SK-N-SH (cell line): ENCODE measurements around the gene SMURF1. TPM values are rescaled to one million over a fixed set of nuclear protein-coding genes. Genes with fewer than 3 reads are reported as not detected.

Experiments used
- CTCF ChIA-PET: fragments of 300-600, 350-600 bp; formaldehyde crosslinking; extraction: SDS; loops from one replicate; lab custom pipeline; 2021; lab: Yijun Ruan, JAX
- POLR2A ChIA-PET: fragments of 350-600 bp; sonication (Branson Sonifier 250); formaldehyde crosslinking; extraction: SDS; loops from one replicate; lab custom pipeline; 2020; ENCODE audit warnings: antibody characterized with exemption, inconsistent platforms; lab: Yijun Ruan, JAX
- DNase-seq: peaks from one replicate; pipeline ENCODE4 v3.0.0; 2012
- H2AFZ ChIP-seq: fragments of 200-600 bp; sonication (generic); 2 replicates; pipeline ENCODE4 v1.8.1; 2016; ENCODE audit warnings: antibody characterized with exemption, mild to moderate bottlenecking, low read depth
- H3F3A ChIP-seq: fragments of 200-600 bp; sonication (generic); replicated peaks from 2 replicates; pipeline ENCODE3; 2016; ENCODE audit warnings: antibody characterized with exemption, mild to moderate bottlenecking; ENCODE audit not compliant: insufficient read depth
- H3K27ac ChIP-seq, 2 experiments: fragments of 200-500 bp in 1 of 2; fragments of 200-600 bp in 1 of 2; sonication (Bioruptor generic) in 1 of 2; sonication (generic), shearing (Covaris generic) in 1 of 2; 2 replicates each; pipeline versions ENCODE4 v1.5.1 to v1.6.1; 2014 to 2016; ENCODE audit warnings: low read depth in 2 of 2, inconsistent platforms in 1 of 2, low read length in 1 of 2, mild to moderate bottlenecking in 1 of 2, mixed read lengths in 1 of 2
- H3K27me3 ChIP-seq: fragments of 200-600 bp; sonication (generic), shearing (Covaris generic); 2 replicates; pipeline ENCODE4 v1.6.1; 2016; ENCODE audit warnings: mixed run types; ENCODE audit not compliant: insufficient read depth
- H3K36me3 ChIP-seq, 2 experiments: fragments of 200-500 bp in 1 of 2; fragments of 200-600 bp in 1 of 2; sonication (Bioruptor generic) in 1 of 2; sonication (generic) in 1 of 2; replicated peaks in 1 of 2; 2 replicates each; pipeline versions ENCODE3 to v1.5.1; 2014 to 2016; ENCODE audit warnings: low read length in 1 of 2, mild to moderate bottlenecking in 1 of 2; ENCODE audit not compliant: insufficient read depth in 2 of 2, control insufficient read depth in 1 of 2
- H3K4me1 ChIP-seq, 2 experiments: fragments of 200-500 bp in 1 of 2; fragments of 200-600 bp in 1 of 2; sonication (Bioruptor generic) in 1 of 2; sonication (generic), shearing (Covaris generic) in 1 of 2; 2 replicates each; pipeline versions ENCODE4 v1.5.1 to v1.6.1; 2014 to 2016; ENCODE audit warnings: low read depth in 1 of 2, low read length in 1 of 2, mixed run types in 1 of 2; ENCODE audit not compliant: insufficient read depth in 2 of 2, control insufficient read depth in 1 of 2
- H3K4me2 ChIP-seq: fragments of 200-600 bp; sonication (generic), shearing (Covaris generic); 2 replicates; pipeline ENCODE4 v1.6.1; 2017; ENCODE audit warnings: mixed run types
- H3K4me3 ChIP-seq, 2 experiments: fragments of 200-500 bp in 1 of 2; fragments of 200-600 bp in 1 of 2; sonication (Bioruptor generic) in 1 of 2; sonication (generic), shearing (Covaris generic) in 1 of 2; 2 replicates each; pipeline versions ENCODE4 v1.5.1 to v1.8.1; 2014 to 2016; ENCODE audit warnings: low read depth in 2 of 2, inconsistent platforms in 1 of 2, low read length in 1 of 2, mild to moderate bottlenecking in 1 of 2, mixed read lengths in 1 of 2, moderate library complexity in 1 of 2
- H3K79me2 ChIP-seq: fragments of 200-600 bp; sonication (generic); 2 replicates; pipeline ENCODE4 v1.8.1; 2017; ENCODE audit warnings: mild to moderate bottlenecking; ENCODE audit not compliant: insufficient read depth
- H3K9ac ChIP-seq: fragments of 200-600 bp; sonication (generic); 2 replicates; pipeline ENCODE4 v1.6.1; 2017; ENCODE audit warnings: mixed run types
- H3K9me2 ChIP-seq: fragments of 200-600 bp; sonication (generic); 2 replicates; pipeline ENCODE4 v1.6.1; 2017; ENCODE audit warnings: mixed run types
- H3K9me3 ChIP-seq: fragments of 200-600 bp; sonication (generic); 2 replicates; pipeline ENCODE4 v1.6.1; 2017; ENCODE audit warnings: mixed run types, mild to moderate bottlenecking, moderate library complexity
- H4K20me1 ChIP-seq: fragments of 200-600 bp; sonication (generic); 2 replicates; pipeline ENCODE4 v1.6.1; 2017; ENCODE audit warnings: mild to moderate bottlenecking, mixed run types; ENCODE audit not compliant: insufficient read depth
- ELF1 ChIP-seq: IDR thresholded peaks from 2 replicates; pipeline ENCODE4 v1.4.0; 2012
- GABPA ChIP-seq: IDR thresholded peaks from 2 replicates; pipeline ENCODE4 v1.4.0; 2012; ENCODE audit warnings: low read depth, mild to moderate bottlenecking
- JUND ChIP-seq: IDR thresholded peaks from 2 replicates; pipeline ENCODE4 v1.4.0; 2012
- MEF2A ChIP-seq: IDR thresholded peaks from 2 replicates; pipeline ENCODE4 v1.4.0; 2012; ENCODE audit warnings: low read depth, borderline replicate concordance
- MXI1 ChIP-seq: IDR thresholded peaks from 2 replicates; pipeline ENCODE4 v1.6.1; 2012; ENCODE audit warnings: mild to moderate bottlenecking, low read depth, low read length, improper control_type of control experiment
- NFIC ChIP-seq: IDR thresholded peaks from 2 replicates; pipeline ENCODE4 v1.4.0; 2012; ENCODE audit warnings: borderline replicate concordance
- NRF1 ChIP-seq: IDR thresholded peaks from 2 replicates; pipeline ENCODE4 v1.6.1; 2012; ENCODE audit warnings: low read depth, mild to moderate bottlenecking, low read length
- RCOR1 ChIP-seq: fragments of 150-350 bp; IDR thresholded peaks from 2 replicates; pipeline ENCODE4 v1.6.1; 2017; ENCODE audit warnings: antibody characterized with exemption, low read length
- REST ChIP-seq: IDR thresholded peaks from 2 replicates; pipeline ENCODE4 v1.6.1; 2012; ENCODE audit warnings: mild to moderate bottlenecking, low read depth, low read length, moderate library complexity
- RFX5 ChIP-seq: IDR thresholded peaks from 2 replicates; pipeline ENCODE4 v1.6.1; 2012; ENCODE audit warnings: mild to moderate bottlenecking, improper control_type of control experiment, low read length
- SIN3A ChIP-seq: IDR thresholded peaks from 2 replicates; pipeline ENCODE4 v1.6.1; 2012; ENCODE audit warnings: low read depth, mild to moderate bottlenecking, low read length, moderate library complexity, borderline replicate concordance
- SMC3 ChIP-seq: IDR thresholded peaks from 2 replicates; pipeline ENCODE4 v1.6.1; 2012; ENCODE audit warnings: low read depth, low read length, improper control_type of control experiment
- TCF12 ChIP-seq: IDR thresholded peaks from 2 replicates; pipeline ENCODE4 v1.4.0; 2012
- USF2 ChIP-seq: fragments of 150-350 bp; IDR thresholded peaks from 2 replicates; pipeline ENCODE4 v1.6.1; 2017; ENCODE audit warnings: antibody characterized with exemption, low read length, low read depth, borderline replicate concordance
- WGBS: methylation state at CpG from one replicate; pipeline ENCODE4 v1.1.6; 2017; ENCODE audit warnings: low lambda C conversion rate; 5-methylcytosine and 5-hydroxymethylcytosine counted together
- polyA plus RNA-seq, 3 experiments: library from polyadenylated mRNA; depleted of rRNA; stranded (reverse); fragments of >200 nt; gene quantifications; 2 replicates each; pipeline ENCODE4 v1.2.3, GENCODE V29; 2012
- TF ChIP-seq, protein P1 (sequence below): IDR thresholded peaks from 2 replicates; pipeline ENCODE4 v1.4.0; 2012; ENCODE audit warnings: low read depth
- TF ChIP-seq, protein P2 (sequence below): IDR thresholded peaks from 2 replicates; pipeline ENCODE4 v1.4.0; 2012; ENCODE audit warnings: low read depth, borderline replicate concordance

Gene SMURF1
- polyA plus RNA-seq, 1 of the 3 experiments (the other 2 are of a cell fraction) = 12.9 TPM

DNA sequence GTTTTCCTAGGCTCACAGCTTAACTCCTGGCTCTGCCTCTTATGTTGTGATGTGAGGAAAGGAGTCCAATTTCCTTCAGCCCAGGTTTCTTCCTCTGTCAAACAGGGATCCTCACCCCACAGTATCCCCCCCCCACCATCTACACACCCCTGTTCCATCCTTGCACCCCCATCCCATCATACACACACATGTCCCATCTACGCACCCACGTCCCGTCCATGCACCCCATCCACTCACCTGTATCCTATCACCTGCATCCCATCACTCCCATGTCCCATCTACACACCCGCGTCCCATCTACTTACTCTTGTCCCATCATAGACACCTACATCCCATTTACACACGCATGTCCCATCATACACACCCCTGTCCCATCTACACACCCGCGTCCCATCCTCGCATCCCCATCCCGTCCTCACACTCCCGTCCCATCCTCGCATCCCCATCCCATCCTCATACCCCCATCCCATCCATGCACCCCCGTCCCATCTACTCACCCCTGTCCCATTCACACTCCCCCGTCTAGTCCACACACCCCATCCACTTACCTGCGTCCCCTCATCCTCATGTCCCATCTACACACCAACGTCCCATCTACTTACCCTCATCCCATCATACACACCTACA lies 148.3 kb downstream of the SMURF1 start (continued):
- TF ChIP-seq, protein P1, sequence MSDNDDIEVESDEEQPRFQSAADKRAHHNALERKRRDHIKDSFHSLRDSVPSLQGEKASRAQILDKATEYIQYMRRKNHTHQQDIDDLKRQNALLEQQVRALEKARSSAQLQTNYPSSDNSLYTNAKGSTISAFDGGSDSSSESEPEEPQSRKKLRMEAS = no peak
- TF ChIP-seq SMC3 = no peak
- TF ChIP-seq MXI1 = no peak
- TF ChIP-seq JUND = no peak

GRCh38 chr7:98995111-98995510 lies 148.8 kb downstream of the SMURF1 start:
- no peak overlapping the region for H3K9ac ChIP-seq
- H3K36me3 ChIP-seq = peaks cover 64 to 93% of the 10 kb centered on the region in 2 experiments
- no peak overlapping the region for H2AFZ ChIP-seq
- no peaks in the 10 kb centered on the region for H3K79me2 ChIP-seq
- no peaks in the 10 kb centered on the region for H4K20me1 ChIP-seq
- no peaks in the 10 kb centered on the region for H3K9me3 ChIP-seq
- TF ChIP-seq NFIC (no peak), SMC3 (no peak)
- TF ChIP-seq, protein P1 = no peak
- 98% methylated on average over 13 of the region's 13 CpGs for WGBS
- H3K27me3 ChIP-seq = no peaks in the 10 kb centered on the region
- peaks cover 0 to 2% of the 10 kb centered on the region in 2 experiments; a peak in 1 of 4 replicates for H3K4me1 ChIP-seq
- ChIA-PET POLR2A (no interaction called here), CTCF (no interaction called here)
- H3K4me2 ChIP-seq = no peak overlapping the region
- no peak overlapping the region for H3K4me3 ChIP-seq
- H3F3A ChIP-seq = peaks cover 4% of the 10 kb centered on the region
- no peaks in the 10 kb centered on the region for H3K9me2 ChIP-seq
- H3K27ac ChIP-seq = no peak overlapping the region
- DNase-seq = no peak

DNA sequence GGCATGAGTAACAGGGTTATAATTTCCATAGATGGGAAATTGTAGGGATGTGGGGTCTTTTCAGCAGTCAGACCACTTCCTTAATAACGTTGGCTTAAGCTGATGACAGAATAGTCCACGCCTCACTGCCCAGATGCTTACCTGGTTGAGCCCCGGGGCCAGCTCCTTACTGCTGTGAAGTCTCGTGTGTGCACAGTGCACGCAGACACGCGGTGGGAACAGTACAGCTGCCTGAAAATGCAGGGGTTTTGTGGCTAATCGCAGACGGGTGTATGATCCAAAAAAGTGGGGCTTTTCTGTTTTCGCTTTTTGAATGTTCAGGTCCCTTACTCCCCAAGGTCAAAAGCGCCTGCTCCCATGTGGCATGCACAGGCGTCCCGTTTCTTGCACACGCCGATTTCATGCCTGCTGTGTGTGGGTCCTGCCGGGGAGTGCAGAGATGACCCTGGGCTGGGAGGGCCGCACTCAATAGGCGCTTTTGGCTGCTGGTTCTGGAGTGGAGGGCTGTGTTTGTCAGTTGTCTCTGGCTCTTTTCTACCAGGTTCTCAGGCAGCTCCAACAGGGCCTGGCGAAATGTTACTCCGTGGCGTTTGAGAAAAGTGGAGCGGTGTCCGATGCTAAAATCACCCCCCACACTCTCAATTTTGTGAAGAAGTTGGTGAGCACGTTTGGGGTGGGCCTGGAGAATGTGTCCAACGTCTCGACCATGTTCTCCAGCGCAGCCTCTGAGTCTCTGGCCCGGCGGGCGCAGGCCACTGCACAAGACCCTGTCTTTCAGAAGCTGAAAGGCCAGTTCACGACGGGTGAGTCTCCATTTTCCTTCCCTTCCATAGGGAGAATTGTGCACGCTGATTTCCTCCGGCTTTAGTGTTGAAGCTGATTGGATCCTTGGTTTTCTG lies 149.6 kb downstream of the SMURF1 start:
- no peaks in the 10 kb centered on the region for H4K20me1 ChIP-seq
- no peak overlapping the region for H3K4me2 ChIP-seq
- ChIA-PET CTCF (interaction anchor here (0.8 to 1.5 kb wide), 4 partner anchors 9 to 116 kb away, joined by 3 to 5 read pairs (median 4); partner anchors contain the start of gene TRRAP), POLR2A (no interaction called here)
- no peaks in the 10 kb centered on the region for H3K9me3 ChIP-seq
- H3K4me3 ChIP-seq = no peak overlapping the region
- H3K9ac ChIP-seq = no peak overlapping the region
- H3K27ac ChIP-seq = no peak overlapping the region
- H3K9me2 ChIP-seq = no peaks in the 10 kb centered on the region
- peaks cover 0 to 2% of the 10 kb centered on the region in 2 experiments; a peak in 1 of 4 replicates for H3K4me1 ChIP-seq
- no peak for DNase-seq
- peaks cover 4% of the 10 kb centered on the region for H3F3A ChIP-seq
- no peak overlapping the region for H2AFZ ChIP-seq
- H3K36me3 ChIP-seq = peaks cover 63 to 91% of the 10 kb centered on the region in 2 experiments
- H3K79me2 ChIP-seq = no peaks in the 10 kb centered on the region
- WGBS = 92% methylated on average over 34 of the region's 34 CpGs
- no peaks in the 10 kb centered on the region for H3K27me3 ChIP-seq
- TF ChIP-seq, protein P1 = no peak
- TF ChIP-seq NRF1 (no peak), MEF2A (no peak), RFX5 (no peak), SIN3A (no peak), USF2 (no peak), REST (no peak), ELF1 (no peak), RCOR1 (no peak), TCF12 (no peak), GABPA (no peak)
- TF ChIP-seq, protein P2, sequence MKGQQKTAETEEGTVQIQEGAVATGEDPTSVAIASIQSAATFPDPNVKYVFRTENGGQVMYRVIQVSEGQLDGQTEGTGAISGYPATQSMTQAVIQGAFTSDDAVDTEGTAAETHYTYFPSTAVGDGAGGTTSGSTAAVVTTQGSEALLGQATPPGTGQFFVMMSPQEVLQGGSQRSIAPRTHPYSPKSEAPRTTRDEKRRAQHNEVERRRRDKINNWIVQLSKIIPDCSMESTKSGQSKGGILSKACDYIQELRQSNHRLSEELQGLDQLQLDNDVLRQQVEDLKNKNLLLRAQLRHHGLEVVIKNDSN = no peak
